HG02870 (cell line): Measurements from ENCODE around the gene SERPINB10.

ENCODE experiments used
- ATAC-seq: cut with Tn5 transposase; IDR thresholded peaks from one replicate; pipeline ENCODE4 v1.9.1; 2021; ENCODE audit warnings: mild to moderate bottlenecking, moderate library complexity; ENCODE audit not compliant: unreplicated experiment

Gene SERPINB10

DNA sequence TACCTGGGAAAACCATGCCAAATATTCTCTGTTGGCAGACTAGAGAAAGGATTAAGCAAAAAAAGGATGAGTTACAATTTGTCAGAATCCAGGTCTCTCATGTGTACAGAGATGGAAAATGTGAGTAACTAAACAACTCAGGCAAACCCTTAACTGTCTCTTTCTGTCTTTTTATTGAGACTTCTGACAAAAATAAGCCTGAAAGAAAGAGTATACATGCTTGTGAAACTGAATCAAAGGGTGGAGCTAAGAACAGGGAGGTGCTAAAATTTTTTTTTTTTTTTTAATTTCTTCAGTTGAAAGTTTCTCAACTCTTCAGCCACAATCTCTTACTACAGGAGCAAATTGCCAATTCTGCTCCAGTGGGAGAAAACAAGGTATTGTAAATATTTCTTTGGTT lies at the start of gene SERPINB10:
Gene SERPINB10, plus strand, starts transcription at position 295 of the 400 bp plus-strand sequence. CDS start 7,553 bp downstream, outside the sequence.
- ATAC-seq: peak; percentile 71

DNA sequence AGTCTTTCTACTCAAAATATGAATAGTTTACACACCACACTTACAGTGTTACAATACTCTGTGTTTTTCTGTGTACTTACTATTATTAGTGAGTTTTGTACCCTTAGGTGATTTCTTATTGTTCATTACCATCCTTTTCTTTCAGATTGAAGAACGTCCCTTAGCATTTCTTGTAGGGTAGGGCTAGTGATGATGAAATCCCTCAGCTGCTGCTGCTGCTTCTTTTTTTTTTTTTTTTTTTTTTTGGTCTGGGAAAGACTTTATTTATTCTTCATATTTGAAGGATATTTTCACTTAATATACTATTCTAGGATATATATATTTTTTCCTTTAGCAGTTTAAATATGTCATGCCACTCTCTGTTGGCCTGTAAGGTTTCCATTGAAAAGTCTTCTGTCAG lies 49.3 kb upstream of the SERPINB10 start:
- no peak for ATAC-seq

GRCh38 chr18:63859781-63860475 lies 47.8 kb upstream of the SERPINB10 start:
- no peak for ATAC-seq

DNA sequence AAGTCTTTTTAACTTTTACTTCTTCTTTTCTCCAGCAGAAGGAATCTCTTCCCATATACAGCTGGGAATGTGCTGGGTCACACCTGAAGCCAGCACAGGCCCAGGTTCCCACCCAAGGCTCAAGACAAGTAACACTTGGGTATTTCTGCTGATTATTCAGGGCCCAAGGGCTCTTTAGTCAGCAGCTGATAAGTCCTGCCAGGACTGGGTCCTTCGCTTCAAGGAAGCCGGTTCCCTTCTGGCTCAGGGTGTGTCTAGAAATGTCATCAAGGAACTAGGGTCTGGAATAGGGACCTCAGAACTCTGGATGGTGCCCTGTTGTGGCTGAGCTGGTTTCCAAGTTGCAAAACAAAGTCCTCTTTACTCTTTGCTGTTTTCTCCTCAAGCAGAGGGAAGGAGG lies 47.2 kb upstream of the SERPINB10 start:
- ATAC-seq: no peak

DNA sequence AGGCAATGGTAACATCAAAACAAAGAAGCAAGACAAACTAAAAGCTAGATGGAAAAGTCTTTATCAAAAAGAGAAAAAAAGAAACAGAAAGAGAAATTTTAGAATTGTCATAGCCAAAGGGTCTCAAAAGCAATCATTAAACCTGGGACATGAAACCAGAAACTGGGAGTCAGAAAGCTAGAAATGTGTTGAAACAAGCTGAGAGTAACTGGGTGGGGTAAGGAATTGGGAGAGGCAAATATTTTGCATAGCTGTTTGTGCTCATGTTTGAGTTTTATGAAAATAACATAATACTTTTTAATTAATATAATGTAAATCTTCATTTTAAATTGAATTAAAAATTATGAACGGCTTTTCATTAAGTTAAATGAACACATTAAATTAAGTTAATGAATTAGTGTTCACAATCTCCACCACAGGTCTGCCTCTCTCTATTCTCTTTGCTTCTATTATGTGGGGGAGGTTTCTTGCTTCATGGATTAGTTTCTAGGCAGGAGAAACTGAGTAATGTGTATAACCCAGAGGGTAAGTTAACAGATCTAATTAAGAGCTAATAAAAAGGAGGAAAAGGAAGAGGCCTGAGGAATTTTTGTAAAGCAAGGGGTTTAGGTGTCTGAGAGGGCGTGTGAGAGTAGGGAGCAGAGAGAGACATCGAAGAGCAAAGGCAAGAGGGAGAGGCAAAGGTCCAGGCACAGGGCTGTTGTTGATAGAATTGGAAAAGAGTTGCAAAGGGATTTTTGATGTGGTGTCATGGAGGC lies 40.2 kb upstream of the SERPINB10 start:
- ATAC-seq: no peak

DNA sequence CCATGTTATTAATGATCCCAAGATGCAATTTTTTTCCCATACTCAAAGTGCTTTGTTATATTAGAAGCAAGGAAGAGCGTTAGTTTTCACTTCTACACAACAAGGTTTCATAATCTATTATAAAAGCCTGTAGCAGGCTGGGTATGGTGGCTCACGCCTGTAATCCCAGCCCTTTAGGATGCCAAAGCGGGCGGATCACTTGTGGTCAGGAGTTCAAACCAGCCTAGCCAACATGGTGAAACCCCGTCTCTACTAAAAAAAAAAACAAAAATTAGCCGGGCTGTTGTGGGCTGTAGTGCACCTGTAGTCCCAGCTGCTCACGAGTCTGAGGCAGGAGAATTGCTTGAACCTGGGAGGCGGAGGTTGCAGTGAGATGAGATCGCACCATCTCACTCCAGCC lies 39.2 kb upstream of the SERPINB10 start:
- no peak for ATAC-seq

GRCh38 chr18:63869374-63869773 lies 38.4 kb upstream of the SERPINB10 start:
- no peak for ATAC-seq

GRCh38 chr18:63869851-63870250 lies 37.9 kb upstream of the SERPINB10 start:
- no peak for ATAC-seq

DNA sequence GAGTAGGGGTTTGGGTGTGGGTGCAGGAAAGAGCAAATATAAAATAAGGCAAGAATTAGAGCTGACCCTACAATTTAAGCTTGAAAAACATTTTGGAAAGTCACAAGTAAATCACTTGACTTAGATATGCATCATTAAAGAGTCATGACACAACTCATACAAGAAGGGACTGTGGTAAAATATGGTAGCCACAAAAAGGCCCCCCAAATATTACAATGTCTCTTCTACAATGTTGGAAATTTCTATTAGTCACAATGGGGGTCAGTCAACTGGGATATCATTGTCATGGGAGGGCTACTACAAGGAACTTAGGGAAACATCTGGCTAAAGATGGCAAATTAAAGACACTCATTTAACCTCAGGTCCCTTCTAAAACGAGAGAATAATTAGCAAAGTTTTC lies 35.9 kb upstream of the SERPINB10 start:
- ATAC-seq: no peak

GRCh38 chr18:63872586-63872985 lies 35.2 kb upstream of the SERPINB10 start:
- no peak for ATAC-seq

DNA sequence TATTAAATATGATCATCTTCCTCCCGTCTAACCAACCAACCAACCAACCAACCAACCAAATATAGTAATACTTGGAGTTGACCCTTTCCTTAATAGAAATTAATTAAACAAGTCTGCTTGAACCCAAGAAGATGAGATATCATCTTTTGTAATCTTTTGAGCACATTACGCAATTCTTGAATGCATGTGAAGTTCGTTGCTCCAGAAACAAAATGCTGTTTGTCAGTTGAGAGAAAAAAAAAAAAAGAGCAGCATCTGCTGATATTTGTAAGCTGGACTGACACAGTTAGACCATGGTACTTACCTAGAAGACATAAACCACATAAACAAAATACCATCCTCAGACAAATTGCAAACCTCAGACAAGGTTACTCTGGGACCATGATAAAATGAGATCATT lies 29.4 kb upstream of the SERPINB10 start:
- ATAC-seq: no peak

- no peak for ATAC-seq
These were observed 28.8 kb upstream of the SERPINB10 start for GRCh38 chr18:63878925-63879324.

GRCh38 chr18:63879709-63880108 lies 28.0 kb upstream of the SERPINB10 start:
- ATAC-seq: no peak

DNA sequence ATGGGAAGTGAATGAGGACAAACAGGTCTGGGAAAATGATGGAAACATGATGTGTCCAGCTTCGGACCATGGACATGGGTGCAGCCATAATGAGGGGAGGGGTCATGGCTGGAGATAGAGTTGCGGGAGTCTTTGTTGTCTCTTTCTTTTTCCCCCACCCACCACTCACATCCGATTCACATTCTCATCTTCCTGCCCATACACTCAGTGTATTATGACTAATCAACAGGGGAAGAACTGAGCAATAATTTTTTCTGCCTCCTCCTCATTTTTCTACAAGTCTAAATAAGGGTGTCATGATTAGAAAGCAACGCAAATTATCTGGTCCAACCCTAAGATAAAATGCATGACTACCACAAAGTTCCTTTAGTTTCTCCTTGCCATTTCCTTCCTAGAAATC lies 25.9 kb upstream of the SERPINB10 start:
- no peak for ATAC-seq

GRCh38 chr18:63882333-63883141 lies 25.2 kb upstream of the SERPINB10 start:
- ATAC-seq: no peak

DNA sequence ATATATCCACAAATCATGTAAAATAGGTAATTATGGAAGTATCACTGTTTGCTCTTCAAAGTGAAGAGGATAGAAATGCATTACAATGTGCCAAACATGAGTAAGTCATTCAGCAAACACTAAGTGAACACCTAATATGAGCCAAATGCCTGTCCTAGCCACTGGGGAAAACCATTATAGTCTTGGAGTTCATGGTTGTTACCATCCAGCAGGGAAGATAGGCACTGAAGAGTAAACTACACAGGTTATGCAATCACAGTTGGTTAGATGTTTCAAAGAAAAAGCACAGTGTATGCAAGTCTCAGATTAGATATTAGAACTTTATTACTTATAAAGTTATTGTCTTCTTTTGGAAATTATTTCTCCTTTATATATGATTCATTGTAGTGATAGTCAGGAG lies 24.1 kb upstream of the SERPINB10 start:
- ATAC-seq: no peak

GRCh38 chr18:63887424-63887823 lies 20.3 kb upstream of the SERPINB10 start, which contains the start of gene SERPINB2:
Gene SERPINB2 (plus strand): TSS chr18:63887705. CDS start chr18:63891445, 3,740 bp downstream.
- ATAC-seq: peak; percentile 35

DNA sequence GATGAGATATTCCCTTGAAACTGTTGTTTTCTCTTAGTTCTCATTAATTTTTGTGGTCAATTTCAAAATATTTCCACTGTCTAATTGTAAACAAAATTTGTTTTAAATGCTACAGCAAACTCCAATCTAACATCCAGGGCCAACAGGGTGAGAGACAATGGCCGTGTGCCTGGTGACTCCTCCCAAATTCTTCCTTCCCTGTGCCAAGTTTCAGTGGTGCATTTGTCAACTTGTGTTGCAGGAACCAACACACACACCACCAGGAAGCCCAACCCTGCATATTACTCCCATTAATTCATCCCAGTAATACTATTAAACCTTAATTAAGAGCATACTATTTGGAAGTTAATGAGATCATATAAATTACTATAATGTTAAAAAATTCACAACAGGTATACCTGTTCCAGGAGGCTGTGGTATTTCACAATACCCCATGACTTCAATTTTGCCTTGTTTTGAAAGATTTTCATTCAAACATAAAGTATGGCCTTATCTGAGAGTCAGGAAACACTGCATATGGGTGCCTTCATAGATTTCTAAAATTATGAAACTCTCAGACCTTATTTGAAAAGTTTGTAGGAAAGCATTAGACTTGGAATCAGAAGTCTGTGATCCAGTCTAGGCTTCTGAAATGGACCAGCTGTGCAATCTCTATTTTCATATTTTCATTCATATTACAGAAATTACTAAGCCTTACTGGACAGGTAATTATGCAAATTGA lies 19.1 kb upstream of the SERPINB10 start:
- no peak for ATAC-seq

DNA sequence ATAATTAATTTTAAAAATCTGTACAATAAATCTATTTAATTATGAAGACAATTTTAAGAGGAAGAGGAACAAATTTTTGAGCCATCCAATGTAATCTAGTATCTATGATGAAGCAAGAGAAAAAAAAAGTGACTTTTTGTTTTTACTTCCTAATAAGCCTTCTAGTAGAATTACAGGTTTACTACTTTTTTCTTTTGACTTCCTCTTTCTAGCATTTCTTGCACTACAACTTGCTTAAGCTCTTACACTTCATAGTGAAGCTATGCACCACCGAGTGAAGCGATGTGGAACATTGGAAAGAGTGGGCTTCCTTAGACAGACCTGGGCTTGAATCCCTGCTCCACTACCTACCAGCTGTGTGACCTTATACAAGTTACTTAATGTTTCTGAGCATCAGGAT lies 18.1 kb upstream of the SERPINB10 start:
- ATAC-seq: no peak

DNA sequence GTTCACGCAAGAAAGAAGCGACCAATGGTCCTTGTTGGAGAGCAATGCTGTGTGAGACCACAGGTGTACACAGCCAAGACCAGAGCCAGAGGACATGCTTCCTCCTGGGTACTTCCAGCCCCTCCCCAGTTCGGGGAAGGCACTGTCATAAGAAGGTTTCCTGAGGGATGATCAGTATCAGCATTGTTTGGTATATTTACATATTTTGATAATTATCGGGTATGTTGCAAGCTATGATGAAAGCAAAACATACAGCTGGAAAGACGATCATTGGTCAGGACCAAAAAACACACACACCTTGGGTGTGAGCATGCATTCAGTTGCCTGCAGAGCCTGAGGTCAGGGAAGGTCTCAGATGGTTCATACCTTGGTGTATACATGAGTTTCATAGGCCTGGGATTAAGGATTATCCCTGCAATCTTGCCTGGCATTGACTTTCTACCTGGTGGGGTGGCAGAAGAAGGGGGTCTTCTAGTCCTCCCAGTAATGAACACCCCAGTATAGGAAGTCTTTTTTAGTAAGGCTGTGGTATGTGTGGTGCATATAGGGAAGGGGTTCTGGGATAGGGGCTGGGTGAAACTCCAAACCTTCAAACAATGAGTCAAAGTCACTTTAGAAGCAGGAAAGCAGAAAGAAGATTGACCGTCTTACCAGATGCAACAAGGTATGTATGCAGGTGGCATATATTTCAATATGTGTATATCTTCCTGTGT lies 17.4 kb upstream of the SERPINB10 start:
- no peak for ATAC-seq
